Subcutaneous adipose tissue (tissue), 4 donors: ENCODE measurements around the gene C2orf72. TPM values are rescaled to one million over a fixed set of nuclear protein-coding genes. Genes with fewer than 3 reads are reported as not detected.

Source experiments
- total RNA-seq, 4 donors: library from RNA; depleted of rRNA; stranded (reverse); fragments of >200 nt; gene quantifications; one replicate each; pipeline ENCODE4 v1.1.0, GENCODE V29; 2016
- TF ChIP-seq, protein P1 (sequence below): fragments of 450-650 bp; IDR thresholded peaks from one replicate; pipeline ENCODE4 v1.5.1; 2016; ENCODE audit warnings: low read depth, mild to moderate bottlenecking, control low read depth, antibody characterized with exemption, moderate library complexity

Gene C2orf72
- total RNA-seq, 4 donors from 2014 or later: 0.17 to 1.3 (median 0.49) TPM; not detected in 1

DNA sequence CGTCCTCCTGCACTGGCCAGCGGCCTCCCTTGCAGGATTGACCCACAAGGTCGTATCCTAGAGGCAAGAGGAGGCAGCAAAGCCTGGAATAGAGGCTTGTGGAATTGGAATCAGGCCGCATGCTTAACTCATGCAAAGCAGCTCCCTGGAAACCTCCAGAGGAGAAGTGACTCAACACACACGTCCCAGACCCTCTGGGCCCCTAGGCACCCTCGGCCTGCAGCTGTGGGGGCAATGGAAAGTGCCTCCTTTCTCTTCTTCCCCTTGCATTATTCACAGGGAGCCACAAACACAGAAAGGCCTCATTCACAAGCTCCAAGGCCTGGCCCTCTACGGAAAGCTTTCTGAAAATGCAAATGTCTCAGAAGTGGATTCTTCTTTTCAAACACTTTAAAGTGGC, 21.8 kb upstream of the C2orf72 start:
- TF ChIP-seq, protein P1, sequence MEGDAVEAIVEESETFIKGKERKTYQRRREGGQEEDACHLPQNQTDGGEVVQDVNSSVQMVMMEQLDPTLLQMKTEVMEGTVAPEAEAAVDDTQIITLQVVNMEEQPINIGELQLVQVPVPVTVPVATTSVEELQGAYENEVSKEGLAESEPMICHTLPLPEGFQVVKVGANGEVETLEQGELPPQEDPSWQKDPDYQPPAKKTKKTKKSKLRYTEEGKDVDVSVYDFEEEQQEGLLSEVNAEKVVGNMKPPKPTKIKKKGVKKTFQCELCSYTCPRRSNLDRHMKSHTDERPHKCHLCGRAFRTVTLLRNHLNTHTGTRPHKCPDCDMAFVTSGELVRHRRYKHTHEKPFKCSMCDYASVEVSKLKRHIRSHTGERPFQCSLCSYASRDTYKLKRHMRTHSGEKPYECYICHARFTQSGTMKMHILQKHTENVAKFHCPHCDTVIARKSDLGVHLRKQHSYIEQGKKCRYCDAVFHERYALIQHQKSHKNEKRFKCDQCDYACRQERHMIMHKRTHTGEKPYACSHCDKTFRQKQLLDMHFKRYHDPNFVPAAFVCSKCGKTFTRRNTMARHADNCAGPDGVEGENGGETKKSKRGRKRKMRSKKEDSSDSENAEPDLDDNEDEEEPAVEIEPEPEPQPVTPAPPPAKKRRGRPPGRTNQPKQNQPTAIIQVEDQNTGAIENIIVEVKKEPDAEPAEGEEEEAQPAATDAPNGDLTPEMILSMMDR: no peak

DNA sequence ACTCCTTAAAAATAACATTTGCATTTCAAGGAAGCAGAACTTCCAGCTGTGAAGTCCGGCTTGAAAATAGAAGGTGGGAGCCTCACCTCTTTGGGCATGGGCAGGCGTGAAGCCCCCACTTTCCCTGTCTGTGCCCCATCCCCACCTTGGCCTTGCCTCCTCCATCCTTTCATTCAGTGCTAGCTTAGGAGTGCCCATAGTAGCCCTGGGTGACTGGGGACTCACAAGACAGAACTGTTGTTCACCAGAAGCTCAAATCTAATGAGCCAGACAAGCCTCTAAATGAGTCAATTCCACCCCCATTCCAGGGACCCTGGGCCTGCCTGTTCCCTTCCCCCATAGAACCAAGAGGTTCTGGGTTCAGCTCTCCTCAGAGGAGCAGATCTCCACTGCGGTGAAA, 21.4 kb upstream of the C2orf72 start:
- TF ChIP-seq, protein P1: no peak

DNA sequence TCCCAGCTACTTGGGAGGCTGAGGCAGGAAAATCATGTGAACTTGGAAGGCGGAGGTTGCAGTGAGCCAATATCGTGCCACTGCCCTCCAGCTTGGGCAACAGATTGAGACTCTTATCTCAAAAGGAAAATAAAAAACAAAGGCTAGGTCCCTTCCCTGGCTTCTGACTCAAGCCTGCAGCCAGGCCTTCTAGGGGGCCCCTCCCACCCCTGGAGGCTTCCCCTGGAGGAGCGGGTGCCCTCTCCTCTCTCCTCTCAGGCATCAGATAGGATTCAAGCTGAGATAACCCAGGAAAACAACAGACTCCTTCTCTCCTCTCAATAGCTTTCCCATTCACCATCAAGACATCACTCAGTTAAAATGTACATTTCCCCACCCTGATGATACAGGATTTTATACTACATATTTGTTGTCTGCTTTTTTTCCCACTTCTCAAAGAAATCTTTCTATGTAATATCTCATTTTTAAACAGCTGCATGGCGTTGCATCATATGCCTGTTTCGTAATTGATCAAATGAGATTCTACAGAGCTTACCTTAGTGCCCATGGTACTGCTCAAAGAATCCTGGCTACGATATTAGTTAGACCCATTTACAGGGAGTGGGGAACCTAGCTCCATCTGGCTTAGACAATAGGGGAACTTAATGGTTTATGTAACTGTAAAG, 20.6 kb upstream of the C2orf72 start:
- TF ChIP-seq, protein P1: no peak

DNA sequence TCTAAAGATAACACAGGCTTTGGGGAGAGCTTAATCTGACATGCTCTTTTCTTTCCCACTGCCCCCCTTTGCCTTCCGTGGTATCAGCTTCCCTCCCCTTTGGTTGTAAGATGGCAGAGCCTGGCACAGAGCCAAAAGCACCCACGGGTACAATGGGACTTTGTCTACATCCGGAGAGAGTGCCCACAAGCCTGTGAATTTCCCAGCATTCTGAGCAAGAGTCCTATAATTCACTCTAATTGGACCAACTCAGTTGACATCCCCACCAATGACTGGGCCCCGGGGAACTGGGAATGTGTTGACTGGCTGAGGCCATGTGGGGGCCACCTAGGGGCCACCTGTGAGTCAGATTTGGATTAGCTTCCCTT, 20.1 kb upstream of the C2orf72 start:
- TF ChIP-seq, protein P1: no peak

DNA sequence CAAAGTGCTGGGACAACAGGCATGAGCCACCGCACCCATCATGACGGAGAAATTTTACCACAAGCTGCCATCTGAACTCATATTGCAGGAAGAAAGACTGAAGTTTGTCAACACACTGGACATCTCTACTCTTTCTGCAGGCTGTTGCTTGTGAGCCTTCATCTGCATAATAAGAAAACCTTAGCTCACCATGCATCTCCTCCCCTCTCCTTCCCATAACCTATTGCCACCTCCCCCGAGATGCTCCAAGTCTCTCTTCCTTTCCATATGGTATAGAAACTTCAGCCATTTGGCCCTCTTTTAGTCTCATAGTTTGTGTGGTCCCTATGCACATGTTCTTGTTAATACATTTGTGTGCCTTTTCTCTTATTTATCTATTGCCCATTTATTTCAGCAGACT, 19.1 kb upstream of the C2orf72 start:
- TF ChIP-seq, protein P1: no peak

DNA sequence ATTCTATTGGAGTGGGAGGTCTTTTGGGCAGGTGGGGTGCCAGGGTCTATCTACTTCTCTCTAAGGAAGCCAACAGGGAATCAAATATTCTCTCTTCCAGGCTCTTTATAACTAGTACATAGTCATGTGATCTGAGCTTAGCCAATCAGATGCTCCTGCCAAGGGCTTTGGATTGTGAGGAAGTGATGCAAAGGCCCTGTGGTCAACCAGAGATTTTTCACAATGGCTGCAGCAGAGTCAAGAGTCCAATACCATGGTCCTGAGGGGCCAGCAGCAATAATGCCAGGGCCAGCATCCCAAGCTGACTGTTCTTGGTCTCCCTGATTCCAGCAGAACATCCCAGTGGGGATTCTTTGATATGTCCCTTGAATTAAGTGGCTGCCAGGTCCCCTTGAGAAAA, 8.4 kb upstream of the C2orf72 start:
- TF ChIP-seq, protein P1: no peak

DNA sequence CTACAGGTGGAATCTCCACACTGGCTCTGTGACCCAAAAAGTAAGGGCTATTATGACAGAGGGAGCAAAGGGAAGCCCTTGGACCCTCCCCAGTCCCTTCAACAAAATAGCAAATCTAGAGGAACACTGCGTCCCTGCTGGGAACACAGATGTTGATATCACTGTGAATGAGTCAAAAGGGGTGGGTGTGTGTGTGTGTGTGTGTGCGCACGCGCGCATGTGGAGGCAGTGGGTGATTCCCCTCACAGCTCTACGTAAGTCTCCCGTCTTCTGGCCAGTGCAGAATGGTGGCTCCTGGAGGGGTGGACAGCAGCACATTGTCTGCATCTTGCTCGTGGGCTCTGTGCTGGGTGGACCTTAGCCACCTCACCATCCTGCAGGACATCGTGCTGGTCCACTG, 7.8 kb upstream of the C2orf72 start:
- TF ChIP-seq, protein P1: no peak
